GM12892 (cell line): ENCODE results near the gene DLST.

Experiments
- POLR2A ChIP-seq: IDR thresholded peaks from 2 replicates; pipeline ENCODE4 v1.6.1; 2011; ENCODE audit warnings: low read depth, low read length, control low read depth
- POLR2AphosphoS5 ChIP-seq: IDR thresholded peaks from 2 replicates; pipeline ENCODE4 v1.6.1; 2011; ENCODE audit warnings: low read depth, low read length, control low read depth

GRCh38 chr14:74861734-74862090 is 20.0 kb upstream of the DLST start:
- TF ChIP-seq POLR2A: no peak
- TF ChIP-seq POLR2AphosphoS5: no peak
